GM19099 (cell line): ENCODE results near the gene PLCB2.

Experiments used
- POLR2A ChIP-seq: IDR thresholded peaks from 3 replicates; pipeline ENCODE4 v1.6.1; 2011; ENCODE audit warnings: low read depth; ENCODE audit not compliant: insufficient read length; ENCODE audit errors: extremely low read depth

The PLCB2 gene

DNA sequence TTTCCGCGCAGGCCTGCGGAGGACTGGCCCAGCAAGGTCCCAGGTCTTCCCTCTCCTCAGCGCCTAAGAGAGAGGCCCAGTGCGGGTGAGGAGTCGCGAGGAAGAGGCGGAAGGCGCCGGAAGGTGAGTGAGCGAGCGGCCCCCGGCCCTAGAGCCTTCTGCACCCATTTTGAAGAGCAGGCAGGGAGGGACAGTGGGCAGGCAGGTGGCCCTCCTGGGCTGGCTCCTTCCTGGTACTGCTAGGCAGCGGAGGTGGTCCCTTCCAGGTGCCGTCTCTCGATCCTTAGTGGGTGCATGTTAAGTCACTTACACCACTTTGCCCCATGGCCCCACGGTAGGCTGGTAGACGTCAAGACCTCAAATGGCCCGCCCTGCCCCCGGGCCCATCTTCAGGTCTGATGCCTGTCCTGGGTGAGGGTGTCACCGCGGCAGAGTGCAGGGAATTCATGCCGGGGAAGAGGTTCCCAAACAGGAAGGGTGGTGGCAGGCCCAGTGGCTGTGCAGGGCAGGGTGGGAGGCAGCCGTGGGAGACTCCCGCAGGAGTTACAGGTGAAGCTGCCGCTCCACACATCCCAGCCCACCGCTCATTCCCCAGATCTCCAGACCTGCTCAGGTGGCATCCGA lies 54.5 kb downstream of the PLCB2 start:
- no peak for TF ChIP-seq POLR2A

DNA sequence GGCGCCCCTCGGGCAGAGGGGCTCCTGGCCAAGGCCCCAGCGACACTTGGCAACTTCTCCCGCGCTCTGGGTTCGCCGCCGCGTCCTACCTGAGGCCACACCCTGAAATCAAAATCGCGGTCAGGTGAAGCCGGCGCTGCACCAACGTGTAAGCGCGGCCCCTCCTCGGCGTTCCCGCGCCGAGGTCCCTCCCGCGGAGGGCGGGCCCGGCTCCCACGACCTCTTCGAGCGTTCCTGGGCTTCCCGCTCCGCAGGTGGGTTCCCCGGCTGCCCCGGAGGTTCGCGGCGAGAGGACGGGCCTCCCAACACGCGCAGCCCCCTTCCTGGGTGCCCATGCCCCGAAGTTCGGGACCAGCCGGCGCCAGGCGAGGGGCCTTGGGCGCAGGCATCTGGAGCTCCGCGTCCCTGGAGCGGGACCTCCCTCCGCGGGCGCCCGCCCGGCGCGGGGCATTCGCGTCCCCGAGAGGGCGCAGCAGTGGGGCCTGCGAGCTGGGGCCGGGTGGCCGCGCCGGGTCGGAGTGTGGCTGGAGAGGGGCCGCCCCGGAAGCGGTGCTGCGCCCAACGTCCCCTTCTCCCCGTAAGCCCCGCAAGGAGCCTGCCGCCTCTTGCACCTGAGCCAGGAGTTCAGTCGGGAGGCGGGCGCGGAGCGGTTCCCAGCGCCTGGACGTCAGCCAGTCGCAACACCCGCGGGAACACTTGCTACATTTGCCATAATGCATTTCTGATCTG lies 55.1 kb downstream of the PLCB2 start:
- TF ChIP-seq POLR2A: no peak

DNA sequence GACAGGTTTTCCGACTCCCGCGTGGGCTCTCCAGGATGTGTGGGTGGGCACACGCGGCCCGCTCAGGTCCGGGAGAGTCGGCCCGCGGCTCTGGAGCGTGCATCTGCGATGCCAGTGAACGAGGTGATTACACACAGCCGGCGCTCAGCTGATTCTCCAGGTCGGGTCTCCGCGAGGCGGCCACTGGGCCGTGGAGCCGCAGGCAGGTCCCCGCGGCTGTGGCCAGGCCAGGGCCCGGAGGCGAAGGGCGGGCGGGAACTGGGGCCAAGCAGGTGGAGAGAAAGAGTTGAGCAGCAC lies 55.6 kb downstream of the PLCB2 start:
- no peak for TF ChIP-seq POLR2A

DNA sequence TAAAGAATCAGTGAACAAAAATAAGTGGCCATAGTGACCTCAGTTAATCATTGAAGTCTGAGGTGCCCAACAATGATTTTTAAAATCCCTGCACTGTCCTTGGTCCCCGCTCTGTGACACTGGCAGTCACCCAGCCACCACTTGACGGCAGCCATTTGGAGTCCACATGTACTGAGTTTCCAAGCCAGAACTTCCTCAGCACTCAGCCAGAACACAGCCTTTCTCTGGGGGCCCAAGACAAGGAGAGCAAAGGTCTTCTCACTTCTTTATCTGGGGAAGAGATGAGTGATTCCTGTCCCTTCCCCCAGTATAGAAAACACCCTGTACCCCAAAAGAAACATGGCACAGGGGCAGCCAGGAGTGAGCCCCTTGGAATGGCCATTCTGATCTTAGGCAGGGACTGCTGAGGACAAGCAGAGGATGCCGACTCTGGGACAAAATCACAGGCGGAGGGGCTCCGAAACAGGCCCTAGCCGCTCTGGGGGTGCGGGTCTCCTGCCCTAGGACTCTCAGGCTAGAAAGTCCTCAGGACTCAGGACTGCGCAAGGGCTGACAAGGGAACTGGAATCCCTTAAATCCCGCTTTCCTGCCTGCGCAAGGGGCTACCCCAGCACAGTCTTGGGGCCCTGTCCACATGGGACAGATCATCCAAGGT lies 56.1 kb downstream of the PLCB2 start:
- TF ChIP-seq POLR2A: no peak

DNA sequence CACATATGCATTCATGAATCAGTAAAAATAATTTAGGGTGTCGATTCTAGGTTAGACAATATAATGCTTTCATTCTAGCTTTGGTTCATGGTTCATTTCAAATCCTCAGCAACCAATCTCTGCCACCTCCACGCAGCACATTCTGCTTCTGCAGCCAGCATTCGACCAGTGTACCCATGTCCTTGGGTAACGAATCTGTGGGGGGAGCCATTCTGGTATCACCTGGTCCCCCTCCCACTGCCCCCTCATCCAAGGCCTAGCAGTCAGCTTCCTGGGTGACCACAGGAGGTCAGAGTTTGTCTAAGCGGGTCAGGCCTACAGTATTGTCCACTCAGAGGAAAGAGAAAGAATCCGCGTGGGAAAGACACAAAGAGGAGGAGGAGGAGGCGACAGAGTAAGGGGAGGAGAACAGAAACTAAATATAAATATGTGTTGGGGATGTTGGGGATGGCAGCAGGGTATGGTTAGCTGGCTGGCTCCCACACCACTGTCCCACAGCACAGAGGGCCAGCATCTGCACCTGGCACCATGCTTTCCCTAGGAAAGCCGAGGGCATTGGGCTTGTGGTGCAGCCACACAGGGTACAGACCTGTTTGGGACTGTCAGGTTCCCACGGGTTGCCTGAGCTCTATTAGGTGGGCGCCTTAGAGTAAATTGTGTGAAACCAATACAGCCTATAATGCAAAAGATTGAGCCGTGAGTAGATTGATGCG lies 56.8 kb downstream of the PLCB2 start:
- TF ChIP-seq POLR2A: no peak

DNA sequence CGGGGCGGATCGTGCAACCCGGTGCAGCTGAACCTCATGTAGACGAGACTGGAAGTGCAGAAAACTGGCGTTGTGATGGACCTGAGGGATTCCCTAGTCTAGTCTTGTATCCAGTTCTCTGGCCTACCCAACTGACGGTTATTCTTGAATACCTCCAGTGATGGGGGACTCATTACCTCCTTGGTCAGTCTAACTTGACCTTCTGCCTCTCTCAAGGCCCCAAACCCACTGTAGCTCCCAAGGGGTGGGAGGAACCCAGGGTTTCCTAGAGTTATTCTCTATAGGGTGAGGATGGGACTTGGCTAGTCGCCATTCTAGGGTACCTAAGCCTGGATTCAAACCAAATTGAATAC lies 57.5 kb downstream of the PLCB2 start:
- TF ChIP-seq POLR2A: no peak

DNA sequence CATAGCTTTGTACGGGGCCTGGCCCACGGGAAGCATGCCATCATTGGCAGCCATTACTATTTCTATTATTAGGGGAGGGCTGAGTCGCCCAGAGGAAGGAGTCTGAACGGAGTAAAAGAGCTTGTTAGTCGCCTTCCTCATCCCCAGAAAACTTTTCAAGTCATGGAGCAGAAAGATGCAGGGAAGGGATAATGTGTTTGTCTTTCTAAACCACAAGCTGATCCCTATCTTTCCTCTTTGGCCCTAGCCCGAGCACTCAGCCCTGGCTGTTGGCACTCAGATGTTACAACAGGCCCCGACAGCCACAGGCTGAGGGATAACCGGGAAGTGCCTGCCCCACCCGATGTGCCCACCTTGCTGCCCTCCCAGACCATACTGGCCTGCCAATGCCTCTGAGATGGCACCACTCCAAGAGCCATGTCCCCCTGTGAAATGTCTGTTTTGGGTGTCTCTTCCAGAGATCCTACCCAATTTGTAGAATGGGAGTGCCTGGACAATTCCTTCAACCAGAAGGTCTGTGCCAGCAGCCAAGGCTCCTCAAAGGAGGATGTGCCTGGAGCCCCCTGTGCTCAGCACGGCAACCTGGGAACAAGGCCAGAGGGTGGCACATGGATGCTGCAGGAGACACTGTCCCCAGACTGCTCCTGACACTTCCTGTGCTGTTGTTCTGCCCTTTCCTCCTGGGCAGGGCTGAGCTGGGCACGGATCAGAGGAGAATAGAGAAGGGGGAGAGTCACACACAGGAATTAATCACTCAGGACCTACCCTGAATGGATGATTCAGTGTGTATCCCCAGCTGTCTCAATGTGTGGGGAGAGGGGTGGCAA lies 58.0 kb downstream of the PLCB2 start:
- no peak for TF ChIP-seq POLR2A

DNA sequence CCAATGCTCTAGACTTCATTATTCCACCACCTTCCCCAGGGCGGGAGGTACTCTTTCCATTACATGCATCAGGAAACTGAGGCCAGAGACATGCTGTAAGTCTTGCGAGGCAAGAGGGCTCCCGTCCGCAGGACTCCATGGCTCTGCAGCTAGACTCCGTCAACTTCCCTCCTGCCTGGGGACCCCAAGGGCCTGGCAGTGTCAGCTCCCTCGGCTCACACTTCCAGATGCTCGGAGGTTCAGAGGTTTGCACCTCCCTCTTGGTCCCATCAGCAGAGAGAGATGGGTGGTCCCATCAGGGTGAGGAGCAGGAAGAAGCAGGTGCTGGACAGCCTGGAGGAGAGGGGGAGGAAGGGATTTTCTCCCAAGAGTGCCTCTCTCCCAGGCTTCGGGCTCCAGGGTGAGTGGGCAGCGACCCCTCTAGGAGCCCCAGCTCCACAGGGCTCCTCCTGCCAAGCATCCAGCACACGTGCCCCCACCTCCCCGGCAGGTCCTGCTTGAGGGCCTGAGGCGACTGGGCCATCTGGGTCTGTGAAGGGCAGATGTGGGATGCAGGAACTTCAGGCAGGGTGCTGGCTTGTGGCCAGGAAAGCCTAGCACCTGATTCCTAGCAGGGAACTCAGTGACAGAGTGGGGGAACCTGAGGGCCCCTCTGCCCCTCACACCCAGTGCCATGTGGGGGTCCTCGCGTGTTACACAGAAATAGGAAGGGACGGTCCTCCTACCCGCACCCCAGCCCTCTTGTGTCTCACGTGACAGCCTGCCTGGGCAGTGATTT lies 59.5 kb downstream of the PLCB2 start:
- no peak for TF ChIP-seq POLR2A

DNA sequence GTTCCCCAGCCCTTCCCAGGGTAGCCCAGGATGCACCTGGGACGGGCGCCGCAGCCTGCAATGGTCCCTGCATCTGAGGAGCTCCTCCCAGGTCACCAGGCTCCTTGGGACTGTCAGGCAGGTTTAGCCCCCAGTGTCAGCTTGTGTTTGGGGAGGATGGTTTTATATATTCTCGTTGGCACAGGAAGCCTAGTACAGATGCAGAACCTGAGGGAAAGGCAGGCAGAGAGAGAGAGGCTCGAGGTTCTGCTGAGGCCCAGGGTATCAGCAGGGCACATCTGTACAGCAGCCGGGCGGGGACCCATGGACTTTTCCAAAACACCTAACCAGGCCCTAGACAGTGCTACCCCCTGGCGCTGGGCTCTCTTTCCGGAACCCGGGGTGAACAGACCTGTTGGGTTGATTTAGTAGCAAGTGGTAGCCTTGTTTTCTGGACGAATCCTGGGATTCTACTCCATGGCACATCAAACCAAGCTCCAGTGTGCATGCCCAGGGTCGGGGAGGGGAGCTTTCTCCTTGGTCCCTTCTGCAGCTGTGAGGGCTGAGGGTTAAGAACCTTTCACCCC lies 60.2 kb downstream of the PLCB2 start:
- TF ChIP-seq POLR2A: no peak

DNA sequence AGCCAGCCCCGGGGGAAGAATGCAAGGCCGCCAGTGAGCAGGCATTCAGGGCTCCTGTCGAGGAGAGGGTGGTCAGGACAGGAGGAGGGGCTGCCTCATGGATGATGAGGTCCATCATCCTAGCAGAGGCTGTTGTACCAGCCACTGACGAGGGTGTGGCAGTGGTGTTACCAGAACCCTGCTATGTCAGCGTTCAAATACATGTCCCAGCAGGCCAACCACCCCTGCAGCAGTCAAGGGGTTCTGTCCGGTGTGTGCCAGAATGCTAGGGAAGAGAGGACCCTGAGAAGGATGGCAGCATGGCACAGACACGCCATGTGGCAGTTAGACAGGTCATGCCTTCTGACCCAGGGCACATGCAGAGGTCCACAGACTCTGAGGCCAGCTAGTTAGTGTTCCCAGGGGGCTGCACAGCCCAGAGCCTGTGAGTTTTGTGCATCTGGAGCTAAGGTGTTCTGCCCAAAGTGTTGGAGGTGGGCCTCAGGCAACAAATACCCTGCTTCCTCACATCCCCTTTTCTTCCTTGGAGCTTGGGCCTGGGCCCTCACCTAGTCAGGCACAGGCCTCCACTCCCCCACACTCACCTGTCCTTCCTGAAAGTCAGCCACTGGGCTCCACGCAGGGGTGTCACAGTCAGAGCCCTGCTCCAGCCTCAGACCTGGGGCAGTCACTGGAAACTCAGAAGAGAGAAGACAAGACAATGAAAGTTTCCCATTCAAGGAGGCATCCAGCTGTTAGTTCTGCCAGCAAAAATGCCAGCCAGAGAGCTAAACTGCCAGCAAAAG lies 61.0 kb downstream of the PLCB2 start:
- TF ChIP-seq POLR2A: no peak

DNA sequence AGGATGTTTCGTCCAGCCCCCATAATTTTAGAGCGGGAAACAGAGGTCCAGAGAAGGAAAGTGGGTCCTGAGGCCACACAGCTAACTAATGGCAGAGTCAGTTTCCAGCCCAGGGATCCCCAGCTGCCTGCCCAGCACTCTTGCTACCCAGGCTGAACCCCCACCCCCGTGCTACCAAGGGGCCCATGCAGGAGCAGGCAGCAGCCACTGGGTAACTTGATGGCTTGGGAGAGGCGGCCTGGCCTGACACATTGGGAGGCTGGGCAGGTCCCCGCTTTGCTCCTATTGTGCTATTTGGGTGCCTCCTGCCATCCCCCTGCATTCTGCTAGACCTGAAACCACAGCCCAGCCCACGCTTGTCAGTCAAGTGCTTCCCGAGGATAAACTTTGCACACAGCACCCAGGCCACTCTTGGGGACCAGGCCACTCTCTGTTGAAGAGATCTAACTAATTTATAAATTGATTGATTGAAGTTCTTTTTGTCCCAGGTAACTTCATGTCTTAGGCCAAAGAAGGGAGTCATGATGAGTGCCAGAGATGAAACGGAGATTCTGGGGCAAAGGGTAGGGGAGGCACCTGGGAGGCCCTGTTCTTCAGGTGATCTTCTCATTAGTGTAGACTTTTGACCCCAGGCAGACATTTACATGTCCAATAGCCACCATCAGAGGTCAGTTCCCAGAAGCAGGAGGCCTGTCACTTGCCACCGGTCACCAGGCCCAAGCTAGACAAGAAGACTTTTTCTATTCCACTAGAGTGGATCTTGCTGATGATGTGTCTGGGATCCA lies 61.9 kb downstream of the PLCB2 start:
- no peak for TF ChIP-seq POLR2A

DNA sequence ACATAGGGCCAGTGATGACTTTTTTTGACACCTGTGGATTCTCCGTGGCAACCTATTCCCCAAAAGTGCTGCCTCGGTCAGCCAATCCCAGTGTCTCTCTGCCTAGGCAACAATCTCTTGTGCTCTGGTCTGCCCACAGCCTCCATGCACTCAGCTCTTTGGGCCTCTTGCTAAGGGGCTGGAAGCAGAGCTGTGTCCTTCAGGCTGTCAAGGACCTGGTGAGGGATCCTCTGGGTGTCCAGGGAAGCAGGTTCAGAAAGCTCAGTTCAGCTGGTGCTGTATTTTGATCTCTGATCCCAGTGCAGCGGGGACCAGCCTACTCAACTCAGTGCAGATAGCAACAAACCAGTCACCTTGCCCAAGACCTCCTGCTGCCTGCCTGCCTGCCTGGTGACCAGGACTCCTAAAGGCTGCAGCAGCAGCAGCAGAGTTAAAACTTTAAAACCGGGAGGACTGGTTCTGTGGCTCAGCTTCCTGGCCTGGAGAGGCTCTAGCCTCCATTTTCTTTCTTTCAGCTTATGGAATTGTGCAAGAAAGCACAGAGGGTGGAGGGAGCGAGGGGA lies 62.7 kb downstream of the PLCB2 start:
- TF ChIP-seq POLR2A: no peak

DNA sequence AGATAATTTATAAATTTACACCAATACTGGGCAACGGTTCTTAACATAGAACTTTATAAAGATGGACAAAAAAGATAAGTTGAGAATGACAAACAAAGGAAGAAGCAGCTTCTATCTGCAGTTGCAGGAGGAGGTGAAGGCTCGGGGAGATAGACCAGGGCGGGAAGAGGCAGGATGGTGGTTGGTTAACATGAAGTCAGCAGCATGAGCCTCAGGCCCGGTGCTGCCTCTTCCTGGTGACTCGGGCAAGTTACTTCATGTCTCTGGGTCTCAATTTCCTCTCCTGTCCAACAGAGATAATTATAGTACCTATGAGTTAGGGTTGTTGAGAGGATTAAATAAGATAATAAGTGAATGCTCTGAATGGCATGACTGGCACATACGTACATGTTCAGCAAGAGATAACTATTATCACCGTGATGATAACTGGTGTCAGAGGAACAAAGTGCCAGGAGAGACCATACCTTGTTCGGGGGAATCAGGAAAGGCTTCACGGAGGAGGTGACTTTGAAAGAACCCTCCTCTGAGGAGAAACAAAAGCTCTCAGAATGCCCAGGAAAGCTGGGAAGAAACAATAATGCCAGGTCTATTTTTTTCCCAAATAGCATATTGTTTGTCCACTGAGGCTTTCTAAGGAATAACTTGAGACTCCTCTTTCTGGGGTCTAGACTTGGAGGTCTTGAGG lies 64.5 kb downstream of the PLCB2 start:
- TF ChIP-seq POLR2A: no peak
